OCI-LY1 (cell line): Measurements from ENCODE around the gene SELE.

Experiments
- CTCF ChIP-seq: fragments of 200-600 bp; sonication (generic), shearing (Covaris generic); IDR thresholded peaks from 2 replicates; pipeline ENCODE4 v1.5.1; 2017; ENCODE audit warnings: mild to moderate bottlenecking, antibody characterized with exemption, low read length, moderate library complexity, mixed read lengths
- EZH2 ChIP-seq: fragments of 200-600 bp; sonication (generic), shearing (Covaris generic); IDR thresholded peaks from 2 replicates; pipeline ENCODE4 v1.8.0; 2017; ENCODE audit warnings: borderline replicate concordance, mixed run types, mild to moderate bottlenecking, antibody characterized with exemption, low read length, moderate library complexity, mixed read lengths

DNA sequence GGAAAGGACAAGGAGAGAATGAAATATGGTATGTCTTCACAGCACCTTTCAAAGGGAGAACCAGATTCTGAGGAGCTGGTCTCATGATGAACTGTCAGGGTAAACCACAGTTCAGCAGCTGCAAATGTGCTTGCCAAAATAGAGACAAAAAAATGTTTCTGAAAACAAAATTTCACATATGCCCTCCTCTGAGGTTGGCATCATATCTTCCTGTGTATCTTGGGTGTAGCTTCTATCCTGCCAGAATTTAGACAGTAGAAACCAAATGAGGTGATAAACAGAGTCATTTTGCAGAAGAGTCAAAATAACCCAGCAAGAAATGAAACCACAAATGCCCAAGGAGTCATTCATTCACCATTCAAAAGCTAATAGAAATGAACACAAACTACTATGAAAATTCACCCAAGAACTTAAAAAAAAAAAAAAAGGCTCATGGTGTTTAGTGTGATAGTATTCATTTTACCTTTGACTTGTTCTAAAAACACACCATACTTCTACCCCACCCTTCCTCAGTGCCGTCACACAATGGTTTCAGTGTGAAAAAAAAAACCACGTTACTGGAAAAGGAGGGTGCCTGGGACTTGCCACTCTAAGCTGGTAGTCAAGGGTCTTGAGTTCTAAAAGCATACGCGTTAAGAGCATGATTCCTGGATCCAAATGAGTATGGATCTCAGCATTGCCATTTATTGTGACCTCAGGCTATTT is 41.0 kb downstream of the SELE start:
- TF ChIP-seq CTCF (no peak), EZH2 (no peak)
